Stimulated activated CD4-positive, alpha-beta T cell treated with anti-CD3 and anti-CD28 coated beads, Interleukin-1b, Interleukin-23, amount 100 ng/mL, for 4 hours (primary cell): ENCODE measurements around the gene TUBA8.
"Not testable (repeated sequence)": the region's sequence is repeated elsewhere in the genome, so short reads cannot be mapped to it uniquely, and the experiment has no call there.

Experiments
- DNase-seq, 2 donors: peaks; one replicate each; pipeline ENCODE4 v3.0.0-alpha.2; 2020; ENCODE audit warnings: low read depth in 2 of 2

Gene TUBA8

DNA sequence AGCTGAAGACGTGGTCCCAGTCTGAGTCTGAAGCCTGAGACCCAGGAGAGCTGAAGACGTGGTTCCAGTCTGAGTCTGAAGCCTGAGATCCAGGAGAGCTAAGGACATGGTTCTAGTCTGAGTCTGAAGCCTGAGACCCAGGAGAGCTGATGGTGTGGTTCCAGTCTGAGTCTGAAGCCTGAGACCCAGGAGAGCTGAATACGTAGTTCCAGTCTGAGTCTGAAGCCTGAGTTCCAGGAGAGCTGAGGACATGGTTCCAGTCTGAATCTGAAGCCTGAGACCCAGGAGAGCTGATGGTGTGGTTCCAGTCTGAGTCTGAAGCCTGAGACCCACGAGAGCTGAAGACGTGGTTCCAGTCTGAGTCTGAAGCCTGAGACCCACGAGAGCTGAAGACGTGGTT, 4.6 kb upstream of the TUBA8 start:
- not testable (repeated sequence) for DNase-seq

DNA sequence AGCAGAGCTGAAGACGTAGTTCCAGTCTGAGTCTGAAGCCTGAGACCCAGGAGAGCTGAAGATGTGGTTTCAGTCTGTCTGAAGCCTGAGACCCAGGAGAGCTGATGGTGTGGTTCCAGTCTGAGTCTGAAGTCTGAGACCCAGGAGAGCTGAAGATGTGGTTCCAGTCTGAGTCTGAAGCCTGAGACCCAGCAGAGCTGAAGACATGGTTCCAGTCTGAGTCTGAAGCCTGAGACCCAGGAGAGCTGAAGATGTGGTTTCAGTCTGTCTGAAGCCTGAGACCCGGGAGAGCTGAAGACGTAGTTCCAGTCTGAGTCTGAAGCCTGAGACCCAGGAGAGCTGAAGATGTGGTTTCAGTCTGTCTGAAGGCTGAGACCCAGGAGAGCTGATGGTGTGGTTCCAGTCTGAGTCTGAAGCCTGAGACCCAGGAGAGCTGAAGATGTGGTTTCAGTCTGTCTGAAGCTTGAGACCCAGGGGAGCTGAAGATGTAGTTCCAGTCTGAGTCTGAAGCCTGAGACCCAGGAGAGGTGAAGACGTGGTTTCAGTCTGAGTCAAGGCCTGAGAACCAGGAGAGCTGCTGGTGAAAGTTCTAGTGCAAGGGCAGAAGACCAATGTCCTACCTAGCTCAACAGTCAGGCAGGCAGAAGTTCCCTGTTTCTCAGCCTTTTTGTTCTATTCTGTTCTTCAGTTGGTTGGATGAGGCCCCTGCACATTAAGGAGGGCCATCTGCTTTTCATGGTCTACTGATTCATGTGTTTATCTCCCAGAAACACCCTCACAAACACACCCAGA, 3.9 kb upstream of the TUBA8 start:
- DNase-seq = not testable (repeated sequence)

DNA sequence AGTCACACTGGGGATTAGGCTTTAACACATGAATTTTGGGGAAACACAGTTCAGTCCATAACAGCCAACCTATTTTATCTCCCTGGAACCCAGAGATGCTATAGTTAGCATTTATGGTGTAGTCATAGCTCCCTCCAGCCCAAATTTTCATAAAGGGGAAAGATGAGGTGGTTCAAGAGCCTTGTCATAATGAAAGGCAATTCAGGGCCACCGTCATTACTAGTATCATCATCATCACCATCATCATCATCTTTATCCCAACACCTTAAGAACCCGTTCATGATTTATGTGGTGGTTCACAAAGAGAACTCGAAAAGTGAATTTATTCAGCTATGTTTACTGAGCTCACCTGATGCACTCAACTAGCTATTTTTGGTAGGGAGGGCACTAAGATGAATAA, 2.4 kb upstream of the TUBA8 start:
- DNase-seq = no peak

DNA sequence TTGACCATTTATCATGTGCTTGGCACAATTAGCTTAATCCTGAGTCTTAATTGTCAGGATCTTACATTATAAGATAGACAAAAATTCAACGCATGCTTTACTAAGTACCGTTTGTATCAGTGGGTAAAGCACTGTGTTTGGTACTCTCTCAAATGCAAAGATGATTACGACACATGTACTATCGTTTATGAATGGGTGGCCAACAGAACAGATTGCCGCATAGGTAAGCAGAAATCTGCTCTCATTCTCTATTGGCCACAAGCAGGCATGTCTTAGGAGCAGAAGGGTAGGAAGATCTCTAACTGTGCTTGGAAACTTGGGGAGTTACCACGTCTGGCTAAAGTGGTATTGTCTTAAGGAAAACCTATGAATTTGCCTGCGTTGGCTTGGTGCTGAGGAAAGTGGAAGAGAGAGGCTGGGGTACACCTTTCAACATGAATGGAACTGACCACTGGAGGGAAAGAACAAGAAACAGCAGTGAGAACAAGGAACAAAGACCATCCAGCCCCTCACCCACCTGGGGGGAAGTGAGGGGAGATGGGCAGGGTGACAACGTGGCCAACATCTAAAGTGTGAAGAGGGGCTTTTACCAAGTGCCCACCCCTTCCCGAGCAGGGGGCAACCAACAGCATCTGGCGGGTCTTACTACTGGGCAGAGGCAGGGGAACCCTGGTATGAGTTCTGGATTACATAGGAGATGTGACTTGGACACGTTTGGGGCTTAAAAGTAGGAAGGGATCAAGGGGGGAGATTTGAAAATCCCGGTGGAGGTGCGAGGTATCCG, 1.0 kb upstream of the TUBA8 start:
- DNase-seq = no peak

DNA sequence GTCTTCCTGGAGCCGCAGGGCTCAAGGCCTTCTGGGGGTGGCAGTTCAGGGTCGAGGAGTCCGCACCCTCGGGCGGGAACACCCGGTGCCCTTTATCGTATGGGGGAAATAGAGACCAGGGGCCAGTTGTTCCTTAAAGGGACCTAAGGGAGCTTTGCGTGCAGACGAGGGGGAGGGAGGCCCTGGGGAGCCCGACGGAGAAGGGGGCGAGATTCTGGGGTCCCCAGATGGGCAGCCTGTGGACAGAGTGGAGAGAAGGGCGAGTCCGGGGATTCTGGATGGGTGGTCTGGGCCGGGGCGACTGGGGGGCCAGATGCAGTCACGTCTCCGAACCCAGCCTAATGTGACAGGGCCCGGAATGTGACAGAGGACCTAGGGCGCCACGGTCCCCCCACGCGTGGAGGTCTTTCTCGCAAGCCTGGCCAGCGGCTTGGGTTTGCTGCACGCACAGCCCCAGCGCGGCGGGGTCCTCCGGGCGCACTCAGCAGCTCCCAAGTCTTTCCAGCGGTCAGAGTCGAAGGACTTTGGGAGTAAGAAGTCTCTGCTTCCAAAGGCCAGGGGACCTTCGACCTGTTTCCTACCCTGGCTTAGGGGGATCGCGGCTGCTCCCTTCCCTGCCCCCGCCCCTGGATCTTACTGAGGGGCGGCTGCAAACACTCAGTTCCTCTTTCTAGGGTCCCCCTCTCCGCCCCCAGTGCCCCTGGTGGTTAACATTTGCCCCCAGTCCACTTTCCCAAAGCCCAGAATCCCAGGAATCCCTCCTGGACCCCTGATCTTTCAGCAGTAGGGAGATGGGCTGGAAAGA, 547 bp downstream of the TUBA8 start:
- no peak for DNase-seq

DNA sequence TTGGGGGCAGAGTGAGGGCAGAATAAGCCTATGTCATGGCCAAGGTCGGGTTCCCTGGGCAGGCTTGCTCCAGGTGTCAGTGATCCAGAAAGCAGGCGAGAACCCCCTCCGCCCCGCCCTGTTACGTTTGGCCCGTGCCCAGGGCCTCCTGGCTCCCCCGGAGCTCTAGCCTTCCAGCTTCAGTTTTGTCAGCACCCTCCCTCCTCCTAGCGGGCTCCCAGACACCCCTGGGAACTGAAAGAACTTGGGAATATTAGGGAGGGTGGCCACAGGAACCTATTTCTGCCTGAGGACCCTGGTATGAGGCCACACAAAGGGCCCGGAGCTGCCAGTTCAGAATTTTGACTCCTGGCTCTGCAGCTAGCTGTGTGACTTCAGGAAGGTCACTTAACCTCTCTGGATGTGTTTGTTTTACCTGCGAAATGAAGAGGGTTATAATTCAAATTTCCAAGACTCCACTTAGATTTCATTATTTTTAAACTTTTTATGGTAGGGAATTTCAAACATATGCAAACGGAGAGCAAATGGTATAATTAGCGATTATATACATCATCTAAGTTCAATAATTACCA, 1.2 kb downstream of the TUBA8 start:
- DNase-seq = no peak

DNA sequence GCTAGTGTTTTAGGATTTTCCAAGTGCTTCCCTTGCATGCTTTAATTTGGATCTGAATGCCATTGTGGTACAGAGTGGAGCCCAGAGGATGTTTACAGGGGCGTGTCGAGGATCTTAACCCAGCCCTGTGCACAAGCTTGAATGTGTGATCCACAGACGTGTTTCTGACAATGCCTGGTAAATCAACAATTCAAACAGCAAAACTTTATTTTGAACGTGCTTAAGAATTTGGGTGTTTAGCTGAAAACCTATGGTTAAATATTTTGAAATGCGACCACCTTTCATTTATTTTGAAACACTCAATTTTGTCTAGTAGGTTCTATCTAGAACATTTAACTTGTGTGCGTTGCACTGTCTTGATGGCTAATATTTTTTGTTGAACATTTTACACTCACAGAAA, 1.8 kb downstream of the TUBA8 start:
- DNase-seq = no peak

DNA sequence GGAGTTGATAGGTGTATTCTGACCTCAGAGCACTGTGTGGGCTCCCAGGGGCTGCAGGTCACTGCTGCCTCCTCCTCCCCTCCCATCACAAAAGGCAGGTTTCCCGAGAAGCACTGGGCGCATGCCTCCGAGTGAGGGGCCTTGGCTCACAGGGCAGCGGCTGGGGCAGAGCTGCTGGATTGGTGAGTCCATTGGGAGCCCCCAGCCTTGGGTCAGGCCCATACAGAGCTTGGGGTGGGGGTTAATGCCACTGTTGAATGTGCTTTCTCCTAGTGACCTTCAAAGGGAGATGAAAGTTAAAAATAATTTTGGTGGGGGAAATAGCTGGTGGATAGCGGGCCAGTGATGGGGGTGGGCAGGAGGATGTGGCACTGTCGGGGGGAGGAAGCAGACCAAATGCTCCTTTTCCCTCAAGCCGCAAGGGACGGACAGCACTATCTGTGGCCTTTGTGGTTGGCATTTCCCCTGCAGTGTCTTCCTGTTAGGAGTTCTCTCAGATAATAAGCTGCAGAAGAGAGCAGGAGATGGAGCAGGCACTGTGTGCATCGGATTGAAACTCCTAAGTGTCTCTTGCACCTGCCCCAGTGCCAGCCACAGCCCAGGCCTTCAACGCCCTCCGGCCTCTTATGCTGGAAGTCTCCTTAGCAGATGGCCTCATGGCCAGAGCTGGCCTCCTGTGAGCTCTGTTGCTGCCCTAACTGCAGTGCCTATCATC, 3.2 kb downstream of the TUBA8 start:
- no peak for DNase-seq

DNA sequence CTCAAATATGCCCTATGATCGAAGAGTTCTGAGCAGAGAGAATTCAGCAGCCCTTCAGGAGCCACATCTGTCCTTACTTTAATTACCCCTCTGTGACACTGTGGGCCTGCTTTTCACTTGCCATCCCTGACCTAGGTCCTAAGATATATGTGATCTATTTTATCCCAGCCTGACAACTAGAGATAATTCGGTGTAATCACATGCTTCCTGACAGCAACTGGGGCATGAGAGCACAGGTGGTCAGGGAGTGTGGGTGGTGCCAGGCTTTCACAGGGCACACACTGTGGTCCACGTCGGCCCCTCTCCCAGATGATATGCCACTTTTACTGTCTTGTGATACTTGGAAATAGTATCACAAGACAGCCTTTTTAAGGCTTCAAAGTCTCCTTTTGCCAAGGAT, 3.9 kb downstream of the TUBA8 start:
- no peak for DNase-seq

DNA sequence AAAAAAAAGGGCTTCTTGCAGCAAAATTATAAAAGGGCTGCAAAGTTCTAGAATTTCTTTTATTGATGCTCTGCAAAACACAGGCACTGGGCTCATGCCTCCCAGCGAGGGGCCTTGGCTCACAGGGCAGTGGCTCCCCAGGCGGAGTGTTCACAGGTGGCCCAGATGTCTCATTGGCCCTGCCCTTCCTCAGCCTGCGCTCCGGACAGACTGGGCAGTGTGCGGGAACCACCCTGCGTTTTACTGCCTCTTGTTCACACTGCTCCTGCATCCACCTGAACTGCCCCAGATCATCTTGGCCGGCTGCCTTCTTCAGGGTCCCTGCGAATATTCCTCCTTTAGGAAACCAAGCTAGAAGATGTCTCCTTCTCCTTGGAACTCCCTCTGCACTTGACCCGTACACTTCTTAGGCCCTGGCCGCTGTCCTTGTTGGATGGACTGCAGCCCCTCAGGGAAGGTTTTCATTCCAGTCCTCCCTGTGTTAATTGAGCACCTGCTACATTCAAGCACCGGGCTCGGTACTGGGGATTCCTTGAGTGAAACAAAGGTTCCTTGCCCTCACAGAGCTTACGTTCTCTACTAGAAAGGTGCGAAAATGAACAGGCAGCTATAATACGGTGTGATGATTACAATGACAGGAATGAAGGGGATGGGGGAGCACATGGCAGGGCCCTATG, 4.5 kb downstream of the TUBA8 start:
- no peak for DNase-seq

DNA sequence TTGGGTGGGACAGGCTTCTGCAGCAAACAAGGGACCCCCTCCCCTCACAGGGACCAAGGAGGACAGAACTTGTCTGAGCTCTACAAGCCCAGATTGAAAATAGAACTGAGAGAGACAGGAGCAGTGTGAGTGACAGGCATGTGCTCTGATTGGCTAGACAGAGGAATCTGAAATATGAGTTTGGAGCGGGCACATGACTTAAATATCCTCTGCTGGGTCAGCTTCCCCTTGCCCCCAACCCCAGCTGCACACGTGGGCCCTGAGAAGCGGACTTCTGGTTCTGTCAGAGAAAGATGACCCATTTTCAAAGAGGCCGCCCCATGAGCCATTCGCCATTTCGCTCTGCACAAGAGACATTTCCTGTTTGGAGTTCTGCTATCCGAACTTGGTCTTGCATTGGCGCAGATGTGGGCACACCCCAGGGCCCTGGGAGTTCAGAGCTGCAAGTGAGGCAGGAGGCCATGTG, 5.3 kb downstream of the TUBA8 start:
- no peak for DNase-seq

DNA sequence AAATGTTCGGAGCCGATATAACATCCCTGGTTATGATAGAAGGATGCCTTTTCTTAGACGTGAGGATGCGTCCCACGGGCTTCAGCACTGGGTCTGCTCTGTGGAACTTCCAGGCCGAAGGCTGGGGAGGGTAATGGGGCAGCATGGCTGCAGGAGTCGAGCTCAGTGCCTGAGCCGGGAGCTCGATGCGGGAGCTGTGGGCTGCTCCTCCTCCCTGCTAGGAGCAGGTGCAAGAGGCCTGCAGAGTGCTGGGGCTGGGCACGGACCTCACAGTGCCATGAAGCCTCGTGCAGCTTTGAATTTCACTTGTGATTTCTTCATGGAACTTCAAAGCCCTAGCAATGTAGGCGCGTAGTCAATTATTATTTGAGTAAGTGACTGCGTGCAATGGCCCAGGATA, 6.0 kb downstream of the TUBA8 start:
- DNase-seq = no peak

DNA sequence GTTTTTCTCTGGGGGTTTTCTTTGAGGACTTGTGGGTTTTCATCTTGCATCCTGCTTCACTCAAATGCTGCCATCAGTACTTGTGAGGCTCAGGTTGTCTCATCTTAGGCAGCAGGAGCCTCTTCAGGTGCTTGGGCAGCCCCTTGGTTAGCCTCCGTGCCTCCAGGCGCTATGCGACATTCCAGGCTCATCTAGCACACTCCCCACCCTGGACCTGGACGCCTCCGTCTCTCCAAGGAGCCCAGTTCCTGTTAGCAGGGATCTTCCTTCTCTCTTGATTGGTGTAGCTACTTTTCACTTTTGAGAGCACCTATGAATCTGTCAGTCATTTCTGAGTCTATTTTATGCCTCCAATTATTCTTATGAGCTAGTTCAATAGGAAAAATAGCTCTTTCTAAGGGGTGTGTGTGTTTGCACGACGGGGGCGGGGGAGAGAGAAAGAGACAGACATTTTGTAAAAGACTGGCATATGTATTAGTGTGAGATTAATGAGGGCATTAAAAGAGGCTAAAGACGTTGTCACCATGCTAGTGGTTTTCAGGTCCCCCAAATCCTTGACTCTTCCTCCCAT, 7.8 kb downstream of the TUBA8 start:
- DNase-seq = no peak

DNA sequence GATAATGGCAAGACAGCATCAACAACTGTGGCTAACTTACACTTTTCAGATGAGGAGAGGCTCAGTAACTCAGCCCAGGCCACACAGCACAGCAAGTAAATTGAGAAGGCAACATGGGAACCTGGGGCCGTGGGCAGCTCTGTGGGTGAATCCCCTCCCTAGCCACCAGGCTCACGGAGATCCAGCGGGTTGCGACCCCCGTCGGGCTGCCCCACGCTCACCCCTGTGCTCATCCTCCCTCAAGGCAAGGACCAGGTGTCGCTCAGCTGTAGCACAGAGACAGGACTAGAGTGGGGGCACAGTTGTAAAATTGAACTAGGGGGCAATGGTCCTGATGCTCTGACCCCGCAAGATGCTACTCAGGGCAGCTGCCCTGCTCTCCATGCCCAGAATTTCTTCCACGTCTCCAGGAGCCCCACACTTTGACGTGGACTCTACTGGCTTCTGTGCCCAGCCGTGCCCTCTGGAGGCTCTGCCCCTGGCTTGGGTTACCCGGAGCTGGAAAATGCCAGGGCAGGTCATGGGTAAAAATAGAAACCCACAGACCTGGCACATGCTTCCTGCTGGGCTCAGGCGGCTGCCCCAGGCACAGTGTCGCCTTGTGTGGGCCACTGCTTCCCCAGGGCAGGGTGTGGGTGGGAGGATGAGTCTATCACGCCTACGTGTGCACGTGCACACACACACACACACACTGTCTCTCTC, 9.0 kb downstream of the TUBA8 start:
- no peak for DNase-seq

DNA sequence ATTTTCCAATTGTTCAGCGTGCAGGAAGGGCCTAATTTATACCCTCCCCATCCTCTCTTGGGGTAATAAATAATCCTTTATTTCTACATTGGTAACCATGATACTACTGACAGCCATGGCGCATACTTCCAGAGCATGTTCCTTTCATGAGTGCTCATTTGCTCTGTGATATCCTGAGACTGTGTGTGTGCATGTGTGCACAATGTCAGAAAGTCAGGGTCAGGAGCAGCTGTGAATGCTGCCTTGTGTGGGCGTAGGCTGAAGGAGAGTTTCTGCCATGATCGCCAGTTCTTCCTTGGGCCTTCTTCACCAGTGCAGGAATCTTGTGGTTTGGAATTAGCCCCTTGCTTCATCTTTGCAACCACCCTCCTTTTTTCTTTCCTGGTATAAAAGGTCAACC, 10.2 kb downstream of the TUBA8 start:
- no peak for DNase-seq

DNA sequence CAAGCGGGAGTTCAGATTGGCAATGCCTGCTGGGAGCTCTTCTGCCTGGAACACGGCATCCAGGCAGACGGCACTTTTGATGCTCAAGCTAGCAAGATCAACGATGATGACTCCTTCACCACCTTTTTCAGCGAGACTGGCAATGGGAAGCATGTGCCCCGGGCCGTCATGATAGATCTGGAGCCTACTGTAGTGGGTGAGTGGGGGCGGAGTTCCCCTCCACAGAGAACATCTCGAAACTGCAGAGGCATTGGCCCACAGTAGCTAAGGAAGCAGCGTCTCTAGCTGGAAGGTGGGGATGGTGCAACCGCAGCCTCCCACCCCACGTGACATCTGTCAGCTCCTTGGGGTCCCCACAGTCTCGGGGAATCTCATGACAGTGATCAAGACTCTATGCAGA, 10.9 kb downstream of the TUBA8 start:
- DNase-seq = no peak

DNA sequence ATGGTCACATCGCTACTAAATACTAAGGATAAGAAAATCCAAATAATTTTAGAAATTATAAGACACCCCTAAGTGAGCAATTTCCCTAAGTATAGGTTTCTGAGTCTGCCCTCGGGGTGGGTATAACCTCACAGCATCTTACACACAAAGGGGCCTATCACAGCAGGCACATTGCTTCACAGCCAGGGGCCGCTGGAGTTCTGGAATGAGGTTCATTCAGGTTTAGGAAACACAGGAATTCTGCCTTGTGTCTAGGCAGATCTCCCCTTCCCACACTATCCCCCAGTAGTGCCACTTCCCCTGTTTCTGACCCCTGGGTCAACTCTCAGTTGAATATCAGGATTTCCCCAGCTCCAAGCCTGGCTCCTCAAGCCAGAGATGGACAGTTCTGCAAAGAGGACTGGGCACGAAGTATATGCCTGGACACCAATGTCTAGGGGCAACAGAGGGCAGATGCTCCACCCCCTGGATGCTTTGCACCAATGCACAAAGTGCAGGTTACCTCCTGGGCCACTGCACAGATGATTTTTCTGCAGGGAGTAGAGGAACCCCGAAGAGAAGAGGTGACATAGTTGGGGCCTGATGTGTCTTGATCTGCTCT, 11.4 kb downstream of the TUBA8 start:
- DNase-seq = no peak

DNA sequence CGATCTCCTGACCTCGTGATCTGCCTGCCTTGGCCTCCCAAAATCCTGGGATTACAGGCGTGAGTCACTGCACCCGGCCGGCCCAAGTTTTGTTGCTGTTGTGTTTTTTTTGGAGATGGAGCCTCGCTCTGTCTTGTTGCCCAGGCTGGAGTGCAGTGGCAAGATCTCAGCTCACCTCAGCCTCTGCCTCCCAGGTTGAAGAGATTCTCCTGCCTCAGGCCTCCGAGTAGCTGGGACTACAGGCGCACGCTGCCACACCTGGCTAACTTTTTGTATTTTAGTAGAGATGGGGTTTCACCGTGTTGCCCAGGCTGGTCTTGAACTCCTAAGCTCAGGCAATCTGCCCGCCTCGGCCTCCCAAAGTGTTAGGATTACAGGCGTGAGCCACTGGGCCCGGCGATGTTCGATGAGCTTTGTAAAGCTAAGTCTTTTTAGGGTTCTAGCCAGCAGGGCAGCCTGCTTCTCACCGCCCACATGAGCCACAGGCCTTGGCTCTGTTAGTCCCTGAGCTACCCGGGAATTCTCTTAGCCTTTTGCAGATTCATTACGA, 12.9 kb downstream of the TUBA8 start:
- not testable (repeated sequence) for DNase-seq

DNA sequence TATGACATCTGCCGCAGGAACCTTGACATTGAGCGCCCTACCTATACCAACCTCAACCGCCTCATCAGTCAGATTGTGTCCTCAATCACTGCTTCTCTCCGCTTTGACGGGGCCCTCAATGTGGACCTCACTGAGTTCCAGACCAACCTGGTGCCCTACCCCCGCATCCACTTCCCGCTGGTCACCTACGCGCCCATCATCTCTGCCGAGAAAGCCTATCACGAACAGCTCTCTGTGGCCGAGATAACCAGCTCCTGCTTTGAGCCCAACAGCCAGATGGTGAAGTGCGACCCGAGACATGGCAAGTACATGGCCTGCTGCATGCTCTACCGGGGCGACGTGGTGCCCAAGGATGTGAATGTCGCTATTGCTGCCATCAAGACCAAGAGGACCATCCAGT, 16.0 kb downstream of the TUBA8 start:
- DNase-seq = no peak
